Measurements from ENCODE around the gene STIL.

DNA sequence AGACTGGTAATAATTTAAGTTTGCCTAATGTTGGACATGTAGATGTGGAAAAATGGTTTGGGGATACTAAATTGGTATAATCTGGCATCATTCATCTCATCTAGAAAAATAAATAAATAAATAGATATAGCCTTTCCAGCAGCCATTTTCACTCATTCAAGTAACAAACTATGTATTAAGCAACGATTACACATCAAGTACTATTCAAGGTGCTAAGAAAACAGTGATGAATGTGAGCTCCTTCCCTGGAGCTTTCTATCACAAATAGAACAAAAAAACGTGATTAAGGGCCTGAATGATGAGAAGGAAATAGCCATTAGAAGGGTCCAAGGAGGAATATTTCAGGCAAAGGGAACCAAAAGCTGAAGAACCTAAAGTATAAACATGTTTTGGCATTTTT lies 37.1 kb downstream of the STIL start:
- TF ChIP-seq, protein P1, sequence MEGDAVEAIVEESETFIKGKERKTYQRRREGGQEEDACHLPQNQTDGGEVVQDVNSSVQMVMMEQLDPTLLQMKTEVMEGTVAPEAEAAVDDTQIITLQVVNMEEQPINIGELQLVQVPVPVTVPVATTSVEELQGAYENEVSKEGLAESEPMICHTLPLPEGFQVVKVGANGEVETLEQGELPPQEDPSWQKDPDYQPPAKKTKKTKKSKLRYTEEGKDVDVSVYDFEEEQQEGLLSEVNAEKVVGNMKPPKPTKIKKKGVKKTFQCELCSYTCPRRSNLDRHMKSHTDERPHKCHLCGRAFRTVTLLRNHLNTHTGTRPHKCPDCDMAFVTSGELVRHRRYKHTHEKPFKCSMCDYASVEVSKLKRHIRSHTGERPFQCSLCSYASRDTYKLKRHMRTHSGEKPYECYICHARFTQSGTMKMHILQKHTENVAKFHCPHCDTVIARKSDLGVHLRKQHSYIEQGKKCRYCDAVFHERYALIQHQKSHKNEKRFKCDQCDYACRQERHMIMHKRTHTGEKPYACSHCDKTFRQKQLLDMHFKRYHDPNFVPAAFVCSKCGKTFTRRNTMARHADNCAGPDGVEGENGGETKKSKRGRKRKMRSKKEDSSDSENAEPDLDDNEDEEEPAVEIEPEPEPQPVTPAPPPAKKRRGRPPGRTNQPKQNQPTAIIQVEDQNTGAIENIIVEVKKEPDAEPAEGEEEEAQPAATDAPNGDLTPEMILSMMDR (IDR thresholded peaks at IDR 0.05; ENCODE audit: borderline replicate concordance, extremely low read depth, low read length, poor library complexity, severe bottlenecking) = no peak
- TF ChIP-seq EZH2 (IDR thresholded peaks at IDR 0.05; ENCODE audit: borderline replicate concordance, low read depth, low read length, severe bottlenecking) = no peak

Data from DND-41 (cell line).